CD4-positive, CD25-positive, alpha-beta regulatory T cell (primary cell): ENCODE data around the gene C10orf143. TPM values are rescaled to one million over a fixed set of nuclear protein-coding genes. Genes with fewer than 3 reads are reported as not detected.
"Not testable (repeated sequence)": the region's sequence is repeated elsewhere in the genome, so short reads cannot be mapped to it uniquely, and the experiment has no call there.

Experiments used
- ATAC-seq, 2 donors: fragments of 150-1000 bp; cut with Tn5 transposase; one replicate each; pipeline ENCODE4 v1.10.0; 2021; ENCODE audit warnings: low read depth in 2 of 2, moderate number of reproducible peaks in 2 of 2, moderate library complexity in 1 of 2
- DNase-seq, 3 donors: peaks; one replicate each; pipeline versions ENCODE4 v3.0.0 to v3.0.0-alpha.2; 2012 to 2022; ENCODE audit warnings: mixed read lengths in 1 of 3
- H3K27ac ChIP-seq: one replicate; pipeline ENCODE4 v1.7.0; 2013; ENCODE audit warnings: mild to moderate bottlenecking, low read length; ENCODE audit not compliant: insufficient read depth, poor library complexity, severe bottlenecking
- H3K27me3 ChIP-seq: one replicate; pipeline ENCODE4 v1.7.0; 2013; ENCODE audit warnings: low read length; ENCODE audit not compliant: control insufficient read depth, insufficient read depth
- H3K36me3 ChIP-seq: one replicate; pipeline ENCODE4 v1.7.0; 2013; ENCODE audit warnings: mild to moderate bottlenecking, low read length, moderate library complexity; ENCODE audit not compliant: control insufficient read depth, insufficient read depth
- H3K4me1 ChIP-seq: 2 replicates; pipeline ENCODE4 v1.7.0; 2013; ENCODE audit warnings: mild to moderate bottlenecking, low read length; ENCODE audit not compliant: insufficient read depth, control insufficient read depth, poor library complexity, severe bottlenecking
- H3K4me3 ChIP-seq: one replicate; pipeline ENCODE4 v1.7.0; 2013; ENCODE audit warnings: low read depth, mild to moderate bottlenecking, low read length, moderate library complexity
- H3K9me3 ChIP-seq, 2 experiments: 1 replicate in 1 of 2; 2 replicates in 1 of 2; pipeline ENCODE4 v1.7.0; 2013; ENCODE audit warnings: low read length in 2 of 2, mild to moderate bottlenecking in 1 of 2, moderate library complexity in 1 of 2; ENCODE audit not compliant: control insufficient read depth in 2 of 2
- H3K27ac Mint-ChIP-seq, 3 donors: one replicate each; pipeline ENCODE4 v1.8.0; 2020 to 2022; ENCODE audit warnings: mild to moderate bottlenecking in 3 of 3, mixed read lengths in 3 of 3, moderate library complexity in 2 of 3
- H3K27me3 Mint-ChIP-seq: one replicate; pipeline ENCODE4 v1.8.0; 2022; ENCODE audit warnings: mild to moderate bottlenecking, mixed read lengths
- H3K36me3 Mint-ChIP-seq: one replicate; pipeline ENCODE4 v1.8.0; 2020; ENCODE audit warnings: mixed read lengths
- H3K4me1 Mint-ChIP-seq, 4 donors: one replicate each; pipeline ENCODE4 v1.8.0; 2020 to 2022; ENCODE audit warnings: mixed read lengths in 4 of 4, mild to moderate bottlenecking in 1 of 4
- H3K4me3 Mint-ChIP-seq, 4 donors: one replicate each; pipeline ENCODE4 v1.8.0; 2020 to 2022; ENCODE audit warnings: mild to moderate bottlenecking in 4 of 4, mixed read lengths in 4 of 4, moderate library complexity in 3 of 4
- H3K9me3 Mint-ChIP-seq, 7 donors: one replicate each; pipeline ENCODE4 v1.8.0; 2020 to 2022; ENCODE audit warnings: mixed read lengths in 7 of 7, mild to moderate bottlenecking in 3 of 7, moderate library complexity in 2 of 7
- polyA plus RNA-seq, 4 donors: library from polyadenylated mRNA; unstranded; fragments of 300-500 nt; fragmentation: Illumina TruSeq; gene quantifications; one replicate each; pipeline ENCODE4 v1.2.3, GENCODE V29; 2021
- total RNA-seq: library from RNA; stranded (reverse); gene quantifications from one replicate; pipeline ENCODE4 v1.2.3, GENCODE V29; 2022

C10orf143 gene
- total and polyA plus RNA-seq, 5 donors from 2014 or later = 7.7 to 28.9 (median 22.6) TPM

GRCh38 chr10:130109796-130110245 is 809 bp downstream of the C10orf143 start:
- H3K27ac Mint-ChIP-seq = peak overlapping the region; percentile 95 to 97 (median 95)
- H3K27me3 Mint-ChIP-seq = peaks cover 5% of the 10 kb centered on the region
- H3K36me3 Mint-ChIP-seq = peaks cover 3% of the 10 kb centered on the region
- H3K27ac ChIP-seq = peak overlapping the region; percentile 94
- no peaks in the 10 kb centered on the region for H3K9me3 ChIP-seq
- H3K4me3 Mint-ChIP-seq = peak overlapping the region; percentile 93 to 100 (median 98)
- ATAC-seq = no peak
- peak overlapping the region; percentile 94 for H3K4me3 ChIP-seq
- H3K36me3 ChIP-seq = no peaks in the 10 kb centered on the region
- H3K27me3 ChIP-seq = no peaks in the 10 kb centered on the region
- H3K4me1 ChIP-seq = peaks cover 38% of the 10 kb centered on the region
- peak; percentile 69 to 90 (median 85) for DNase-seq
- peaks cover 14 to 59% (median 42%) of the 10 kb centered on the region in 4 donors for H3K4me1 Mint-ChIP-seq
- no peaks in the 10 kb centered on the region for H3K9me3 Mint-ChIP-seq

GRCh38 chr10:130108934-130109604 is 1.6 kb downstream of the C10orf143 start:
- H3K27ac Mint-ChIP-seq = peak overlapping the region; percentile 39 to 95 (median 93)
- peak overlapping the region; percentile 94 for H3K27ac ChIP-seq
- H3K27me3 ChIP-seq = no peaks in the 10 kb centered on the region
- H3K4me1 Mint-ChIP-seq = peaks cover 14 to 59% (median 46%) of the 10 kb centered on the region in 4 donors
- peak in 1 of 3 donors; percentile 40 for DNase-seq
- peak overlapping the region; percentile 93 to 100 (median 98) for H3K4me3 Mint-ChIP-seq
- peaks cover 38% of the 10 kb centered on the region for H3K4me1 ChIP-seq
- no peaks in the 10 kb centered on the region for H3K36me3 ChIP-seq
- H3K9me3 Mint-ChIP-seq = no peaks in the 10 kb centered on the region
- H3K4me3 ChIP-seq = peak overlapping the region; percentile 94
- peaks cover 8% of the 10 kb centered on the region for H3K36me3 Mint-ChIP-seq
- ATAC-seq = no peak
- no peaks in the 10 kb centered on the region for H3K9me3 ChIP-seq
- peaks cover 5% of the 10 kb centered on the region for H3K27me3 Mint-ChIP-seq

GRCh38 chr10:130108146-130108545 is 2.5 kb downstream of the C10orf143 start:
- H3K36me3 ChIP-seq = not testable (repeated sequence)
- peak overlapping the region; percentile 59 to 92 (median 80) for H3K4me3 Mint-ChIP-seq

GRCh38 chr10:130105724-130106123 is 4.9 kb downstream of the C10orf143 start:
- Mint-ChIP-seq H3K27me3 (peaks cover 1% of the 10 kb centered on the region), H3K27ac (no peak overlapping the region), H3K4me3 (peak overlapping the region in 2 of 4 donors; percentile 59 to 71), H3K4me1 (peaks cover 8 to 42% (median 34%) of the 10 kb centered on the region in 4 donors), H3K9me3 (no peaks in the 10 kb centered on the region), H3K36me3 (peaks cover 18% of the 10 kb centered on the region)
- Histone ChIP-seq H3K4me3 (no peak overlapping the region), H3K27ac (no peak overlapping the region), H3K27me3 (no peaks in the 10 kb centered on the region), H3K36me3 (peaks cover 2% of the 10 kb centered on the region), H3K9me3 (no peaks in the 10 kb centered on the region), H3K4me1 (peaks cover 38% of the 10 kb centered on the region)
- ATAC-seq (no peak), DNase-seq (no peak)

More at GRCh38 chr10:130108146-130108545, 2.5 kb downstream of the C10orf143 start:
- H3K9me3 ChIP-seq, H3K27me3 ChIP-seq, ATAC-seq, H3K27me3 Mint-ChIP-seq, H3K27ac ChIP-seq, H3K9me3 Mint-ChIP-seq: not testable (repeated sequence)
- peaks cover 38% of the 10 kb centered on the region for H3K4me1 ChIP-seq
- peak overlapping the region in 2 of 3 donors; percentile 81 to 95 for H3K27ac Mint-ChIP-seq
- H3K4me3 ChIP-seq = peak overlapping the region; percentile 94
- DNase-seq = peak in 2 of 3 donors; percentile 18 to 26
- H3K4me1 Mint-ChIP-seq = peaks cover 14 to 57% (median 46%) of the 10 kb centered on the region in 4 donors
- peaks cover 11% of the 10 kb centered on the region for H3K36me3 Mint-ChIP-seq

- Mint-ChIP-seq H3K9me3 (no peaks in the 10 kb centered on the region), H3K4me3 (no peak overlapping the region), H3K4me1 (peaks cover 0 to 5% (median 2%) of the 10 kb centered on the region in 4 donors), H3K36me3 (peaks cover 31% of the 10 kb centered on the region), H3K27me3 (no peaks in the 10 kb centered on the region), H3K27ac (no peak overlapping the region)
- DNase-seq (no peak), ATAC-seq (no peak)
- Histone ChIP-seq H3K27me3 (no peaks in the 10 kb centered on the region), H3K36me3 (peaks cover 2% of the 10 kb centered on the region), H3K9me3 (no peaks in the 10 kb centered on the region), H3K4me3 (no peak overlapping the region), H3K4me1 (no peaks in the 10 kb centered on the region), H3K27ac (no peak overlapping the region)
These were observed 11.3 kb downstream of the C10orf143 start for GRCh38 chr10:130099344-130099743.

- not testable (repeated sequence) for H3K9me3 ChIP-seq, H3K4me3 ChIP-seq, H3K27me3 Mint-ChIP-seq, H3K36me3 ChIP-seq, H3K27ac ChIP-seq, H3K4me1 ChIP-seq, ATAC-seq, H3K27me3 ChIP-seq
- Mint-ChIP-seq H3K4me1 (peaks cover 2 to 11% (median 6%) of the 10 kb centered on the region in 4 donors), H3K36me3 (peaks cover 51% of the 10 kb centered on the region), H3K9me3 (peaks cover 0 to 15% (median 7%) of the 10 kb centered on the region in 7 donors), H3K27ac (peak overlapping the region in 1 of 3 donors; percentile 10), H3K4me3 (peak overlapping the region in 1 of 4 donors; percentile 24)
- DNase-seq = peak in 1 of 3 donors; percentile 29
These were observed 20.1 kb downstream of the C10orf143 start for GRCh38 chr10:130090565-130090964.

GRCh38 chr10:130080461-130080814 is 30.2 kb downstream of the C10orf143 start:
- Histone ChIP-seq H3K27ac (no peak overlapping the region), H3K4me3 (no peak overlapping the region), H3K27me3 (no peaks in the 10 kb centered on the region), H3K9me3 (no peaks in the 10 kb centered on the region), H3K4me1 (no peaks in the 10 kb centered on the region), H3K36me3 (peaks cover 6% of the 10 kb centered on the region)
- H3K4me3 Mint-ChIP-seq = no peak overlapping the region
- no peak for ATAC-seq
- H3K27ac Mint-ChIP-seq = no peak overlapping the region
- DNase-seq = no peak
- peaks cover 0 to 2% (median 0%) of the 10 kb centered on the region in 4 donors for H3K4me1 Mint-ChIP-seq
- H3K9me3 Mint-ChIP-seq = peaks cover 0 to 5% (median 0%) of the 10 kb centered on the region in 7 donors
- H3K36me3 Mint-ChIP-seq = peaks cover 52% of the 10 kb centered on the region
- no peaks in the 10 kb centered on the region for H3K27me3 Mint-ChIP-seq
